HEK293T (cell line): ENCODE results near the gene ARMH3.

Experiments
- BHLHE40 ChIP-seq: fragments of 450-650 bp; IDR thresholded peaks from 2 replicates; pipeline ENCODE4 v1.6.1; 2016; ENCODE audit warnings: mild to moderate bottlenecking, moderate library complexity, borderline replicate concordance
- CTBP1 ChIP-seq: fragments of 450-650 bp; IDR thresholded peaks from 2 replicates; pipeline ENCODE4 v1.6.1; 2016; ENCODE audit warnings: borderline replicate concordance
- ELF4 ChIP-seq: fragments of 450-650 bp; IDR thresholded peaks from 2 replicates; pipeline ENCODE4 v1.6.1; 2017; ENCODE audit warnings: antibody characterized with exemption
- FOXK2 ChIP-seq: fragments of 450-650 bp; IDR thresholded peaks from 2 replicates; pipeline ENCODE4 v1.6.1; 2016; ENCODE audit warnings: mild to moderate bottlenecking
- NFRKB ChIP-seq: fragments of 450-650 bp; IDR thresholded peaks from 2 replicates; pipeline ENCODE4 v1.6.1; 2016; ENCODE audit warnings: mild to moderate bottlenecking, moderate library complexity
- PKNOX1 ChIP-seq: fragments of 450-650 bp; IDR thresholded peaks from 2 replicates; pipeline ENCODE4 v1.6.1; 2016
- SP1 ChIP-seq: fragments of 450-650 bp; IDR thresholded peaks from 2 replicates; pipeline ENCODE4 v1.6.1; 2017
- SUZ12 ChIP-seq: fragments of 450-650 bp; IDR thresholded peaks from 2 replicates; pipeline ENCODE4 v1.6.1; 2016; ENCODE audit warnings: mild to moderate bottlenecking
- ZNF384 ChIP-seq: fragments of 450-650 bp; IDR thresholded peaks from 2 replicates; pipeline ENCODE4 v1.6.1; 2016

GRCh38 chr10:101950213-101950612 lies 105.8 kb downstream of the ARMH3 start:
- TF ChIP-seq NFRKB (no peak), SP1 (no peak), ZNF384 (no peak), FOXK2 (no peak), PKNOX1 (no peak), ELF4 (no peak), SUZ12 (no peak), BHLHE40 (no peak), CTBP1 (no peak)
